Heart right ventricle (tissue), 16 donors: ENCODE measurements around the gene HIPK3. TPM values are rescaled to one million over a fixed set of nuclear protein-coding genes. Genes with fewer than 3 reads are reported as not detected.
A peak's percentile ranks its signal among the peaks of the same experiment; 100 is the strongest.

Experiments used
- ATAC-seq, 8 donors: fragments of 200-7000 bp; cut with Tn5 transposase; one replicate each; pipeline ENCODE4 v1.9.1; 2020; ENCODE audit warnings: mild to moderate bottlenecking in 8 of 8, moderate library complexity in 8 of 8, moderate number of reproducible peaks in 1 of 8
- DNase-seq, 2 donors: peaks; one replicate each; pipeline ENCODE4 v3.0.0-alpha.2; 2020
- H3K27ac ChIP-seq, 10 donors: fragments of 200-600 bp; sonication (generic) in 2 of 10; one replicate each; pipeline versions ENCODE4 v1.5.0 to v1.8.0; 2020 to 2022; ENCODE audit warnings: mild to moderate bottlenecking in 3 of 10
- H3K27me3 ChIP-seq, 7 donors: fragments of 200-600 bp; one replicate each; pipeline ENCODE4 v1.8.0; 2021 to 2022; ENCODE audit warnings: mild to moderate bottlenecking in 2 of 7
- H3K36me3 ChIP-seq, 9 donors: fragments of 200-600 bp; sonication (generic) in 1 of 9; one replicate each; pipeline versions ENCODE4 v1.5.0 to v1.8.0; 2020 to 2022; ENCODE audit warnings: mild to moderate bottlenecking in 2 of 9
- H3K4me1 ChIP-seq, 9 donors: fragments of 200-600 bp; sonication (generic) in 1 of 9; one replicate each; pipeline versions ENCODE4 v1.5.0 to v1.8.0; 2020 to 2022; ENCODE audit warnings: mild to moderate bottlenecking in 4 of 9
- H3K4me3 ChIP-seq, 10 donors: fragments of 200-600 bp; sonication (generic) in 2 of 10; one replicate each; pipeline versions ENCODE4 v1.5.0 to v1.8.0; 2020 to 2022; ENCODE audit warnings: mild to moderate bottlenecking in 7 of 10, moderate library complexity in 2 of 10
- H3K9me3 ChIP-seq, 11 donors: fragments of 200-600 bp in 10 of 11; sonication (generic) in 2 of 11; one replicate each; pipeline versions ENCODE4 v1.5.0 to v1.8.0; 2013 to 2022; ENCODE audit warnings: mild to moderate bottlenecking in 2 of 11, control low read depth in 1 of 11, moderate library complexity in 1 of 11
- WGBS, 2 donors: extraction: QIAGEN DNeasy Blood & Tissue Kit; methylation state at CpG; one replicate each; pipeline ENCODE4 v1.1.7; 2013; ENCODE audit warnings: inconsistent platforms in 1 of 2; 5-methylcytosine and 5-hydroxymethylcytosine counted together
- intact Hi-C, 10 donors: fragments of 100-400 bp; cut with DNase I; formaldehyde crosslinking; loops; one replicate each; pipeline versions ENCODE4 v1.11.1 to v1.14.2; 2022
- polyA plus RNA-seq, 2 donors: library from polyadenylated mRNA; stranded (reverse); fragments of 200-250 nt; gene quantifications; one replicate each; pipeline ENCODE4 v1.2.3, GENCODE V29; 2013
- total RNA-seq, 10 donors: library from RNA; stranded (reverse); fragmentation: NEBNext Ultra II Directional in 3 of 10; extraction: Animal tissue kit (Norgen Biotek cat#: 25700) in 3 of 10; gene quantifications; one replicate each; pipeline versions ENCODE4 v1.2.1 to v1.2.4, GENCODE V29; 2021 to 2023
- TF ChIP-seq, protein P1 (sequence below), 9 donors: fragments of 200-600 bp; sonication (generic) in 2 of 9; IDR thresholded peaks; one replicate each; pipeline versions ENCODE4 v1.5.0 to v1.8.0; 2021 to 2022; ENCODE audit warnings: antibody characterized with exemption in 9 of 9, mild to moderate bottlenecking in 5 of 9, moderate library complexity in 1 of 9
- donor health status: Arrhythmogenic right ventricular cardiomyopathy.
- donor health status: ischemic (EF 13 %, LVEDD 7.1; RV severe dilation, severe dysfunction).
- donor health status: healthy with polysubstance abuse.
- donor health status: DM: no; HTN: yes; CAD: no.
- donor health status: DM: no; HTN: no; CAD: no.
- donor health status: ischemic (EF 25% LVEDD 6.9; RV normal size, moderate dysfunction).
- donor health status: ischemic (EF 25% LVEDD 5.7; RV mildly dilated, moderate dysfunction).
- donor health status: healthy.
- donor health status: DM: yes; HTN: yes; CAD: no.
- donor health status: Ischemic cardiomyopathy.
- donor health status: ischemic (EF 35%, LVEDD 5.7; RV mildly dilated, moderate dysfunction).
- donor health status: nonischemic (EF 11% LVEDD 7.7; RV severe dilation, severe dysfunction).
- donor health status: DM: yes; HTN: yes; CAD: no.
- donor health status: PGD.
- donor health status: ischemic (EF 29% LVEDD 5.4; RV normal size, mild dysfunction).
- donor health status: nonischemic (EF 23%, LVEDD 6.1; RV moderate dilation, normal function).

The HIPK3 gene
- total and polyA plus RNA-seq, 12 donors: 15.9 to 334 (median 276) TPM

DNA sequence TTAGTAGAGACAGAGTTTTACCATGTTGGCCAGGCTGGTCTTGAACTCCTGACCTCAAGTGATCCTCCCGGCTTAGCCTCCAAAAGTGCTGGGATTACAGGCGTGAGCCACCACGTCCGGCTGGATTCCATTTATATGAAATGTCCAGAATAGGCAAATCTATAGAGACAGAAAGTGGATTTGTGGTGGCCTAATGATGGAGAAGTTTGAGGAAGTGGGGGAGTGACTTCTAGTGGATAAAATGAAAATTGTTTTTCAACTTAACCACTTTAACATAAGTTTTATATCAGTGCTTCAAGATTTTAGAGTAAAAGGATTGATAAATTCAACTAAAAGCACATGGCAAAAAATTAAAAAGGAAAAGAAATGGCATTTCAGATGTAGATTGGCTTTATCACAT lies 66.2 kb downstream of the HIPK3 start:
- Histone ChIP-seq H3K9me3 (no peaks in the 10 kb centered on the region), H3K27ac (peak overlapping the region in 1 of 10 donors; percentile 9), H3K4me3 (no peak overlapping the region), H3K27me3 (no peaks in the 10 kb centered on the region), H3K4me1 (peaks cover 2 to 98% (median 94%) of the 10 kb centered on the region in 9 donors), H3K36me3 (peaks cover 0 to under 1% (median 0%) of the 10 kb centered on the region in 9 donors)
- intact Hi-C loops: loop anchor here in 1 of 10 donors (5.0 kb wide), 1 partner anchor 66 kb away; the partner anchor contains the start of gene HIPK3
- TF ChIP-seq, protein P1, sequence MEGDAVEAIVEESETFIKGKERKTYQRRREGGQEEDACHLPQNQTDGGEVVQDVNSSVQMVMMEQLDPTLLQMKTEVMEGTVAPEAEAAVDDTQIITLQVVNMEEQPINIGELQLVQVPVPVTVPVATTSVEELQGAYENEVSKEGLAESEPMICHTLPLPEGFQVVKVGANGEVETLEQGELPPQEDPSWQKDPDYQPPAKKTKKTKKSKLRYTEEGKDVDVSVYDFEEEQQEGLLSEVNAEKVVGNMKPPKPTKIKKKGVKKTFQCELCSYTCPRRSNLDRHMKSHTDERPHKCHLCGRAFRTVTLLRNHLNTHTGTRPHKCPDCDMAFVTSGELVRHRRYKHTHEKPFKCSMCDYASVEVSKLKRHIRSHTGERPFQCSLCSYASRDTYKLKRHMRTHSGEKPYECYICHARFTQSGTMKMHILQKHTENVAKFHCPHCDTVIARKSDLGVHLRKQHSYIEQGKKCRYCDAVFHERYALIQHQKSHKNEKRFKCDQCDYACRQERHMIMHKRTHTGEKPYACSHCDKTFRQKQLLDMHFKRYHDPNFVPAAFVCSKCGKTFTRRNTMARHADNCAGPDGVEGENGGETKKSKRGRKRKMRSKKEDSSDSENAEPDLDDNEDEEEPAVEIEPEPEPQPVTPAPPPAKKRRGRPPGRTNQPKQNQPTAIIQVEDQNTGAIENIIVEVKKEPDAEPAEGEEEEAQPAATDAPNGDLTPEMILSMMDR (IDR thresholded peaks at IDR 0.05): peak in 1 of 9 donors; percentile 23
- DNase-seq (no peak), ATAC-seq (no peak)
- 92 to 95% methylated on average over 4 of the region's 4 CpGs for WGBS, 2 donors

DNA sequence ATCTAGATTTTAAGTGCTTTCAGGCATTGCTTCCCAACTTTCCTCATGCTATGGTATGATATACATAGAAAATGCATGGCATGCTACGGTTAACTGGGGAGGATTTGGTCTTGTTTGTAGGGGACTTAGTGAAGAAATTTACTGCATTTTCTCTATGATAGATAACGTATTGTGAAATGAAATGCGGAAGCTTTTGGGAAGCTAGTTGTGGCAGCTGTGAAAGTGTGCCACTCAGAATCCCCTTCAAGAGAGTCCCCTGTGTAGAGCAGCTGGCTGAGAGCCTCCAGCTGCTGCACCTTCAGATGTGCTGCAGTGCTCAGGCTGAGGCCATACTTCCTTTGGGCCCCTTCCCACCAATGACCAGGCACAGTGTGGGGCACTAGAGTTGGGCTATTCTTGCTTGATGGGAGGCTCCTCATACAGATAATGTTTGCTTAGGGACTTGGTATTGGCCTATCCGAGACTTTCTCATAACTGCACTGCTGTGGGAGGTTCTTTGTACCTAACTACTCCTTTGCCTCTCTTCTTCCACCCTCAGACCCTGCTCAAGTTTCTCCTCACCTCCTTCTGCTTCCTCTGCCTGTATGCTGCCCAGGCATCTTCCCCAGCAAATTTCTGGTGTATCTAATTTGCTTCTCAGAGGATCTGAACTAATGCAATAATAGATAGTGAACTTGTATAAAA lies 67.3 kb downstream of the HIPK3 start:
- DNase-seq (no peak), ATAC-seq (peak in 6 of 8 donors; percentile 11 to 66 (median 29))
- intact Hi-C loops: loop anchor here in 1 of 10 donors (5.0 kb wide), 1 partner anchor 67 kb away; the partner anchor contains the start of gene HIPK3
- H3K36me3 ChIP-seq: peaks cover 0 to 11% (median 0%) of the 10 kb centered on the region in 9 donors
- no peak overlapping the region for H3K4me3 ChIP-seq
- WGBS, 2 donors: 52 to 53% methylated on average over 4 of the region's 4 CpGs
- H3K9me3 ChIP-seq: no peaks in the 10 kb centered on the region
- peak overlapping the region in 7 of 10 donors; percentile 0 to 37 (median 9) for H3K27ac ChIP-seq
- peaks cover 2 to 100% (median 95%) of the 10 kb centered on the region in 9 donors for H3K4me1 ChIP-seq
- no peaks in the 10 kb centered on the region for H3K27me3 ChIP-seq
- TF ChIP-seq, protein P1 (IDR thresholded peaks at IDR 0.05): no peak

DNA sequence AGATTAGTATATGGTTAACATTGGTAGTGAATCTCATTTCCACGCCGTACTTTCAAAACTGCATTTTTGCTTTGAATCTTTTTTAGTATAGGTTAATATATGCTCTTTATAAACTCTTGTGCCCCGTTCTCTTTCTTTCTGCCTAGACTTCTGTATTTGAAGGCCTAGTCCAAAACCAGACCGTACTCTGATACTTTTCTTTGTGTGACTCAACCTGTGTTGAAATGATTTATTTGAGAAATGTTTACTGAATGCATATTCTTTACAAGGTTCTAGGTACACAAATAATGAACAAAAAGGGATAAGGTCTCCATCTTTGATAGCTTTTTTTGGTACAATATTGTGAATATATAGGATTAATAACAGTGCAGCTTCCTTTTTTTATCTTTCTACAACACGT lies 68.3 kb downstream of the HIPK3 start:
- TF ChIP-seq, protein P1 (IDR thresholded peaks at IDR 0.05): no peak
- 69 to 71% methylated on average over 5 of the region's 5 CpGs for WGBS, 2 donors
- Histone ChIP-seq H3K27ac (peak overlapping the region in 4 of 10 donors; percentile 9 to 38 (median 20)), H3K4me1 (peaks cover 2 to 100% (median 91%) of the 10 kb centered on the region in 9 donors), H3K36me3 (peaks cover 0 to 18% (median 0%) of the 10 kb centered on the region in 9 donors), H3K4me3 (no peak overlapping the region), H3K9me3 (no peaks in the 10 kb centered on the region), H3K27me3 (no peaks in the 10 kb centered on the region)
- intact Hi-C loops: loop anchor here in 5 of 10 donors (5.0 kb wide), 3 partner anchors 63 to 158 kb away; partner anchors contain the start of gene HIPK3 (in 2 of the 5)
- ATAC-seq (no peak), DNase-seq (no peak)

DNA sequence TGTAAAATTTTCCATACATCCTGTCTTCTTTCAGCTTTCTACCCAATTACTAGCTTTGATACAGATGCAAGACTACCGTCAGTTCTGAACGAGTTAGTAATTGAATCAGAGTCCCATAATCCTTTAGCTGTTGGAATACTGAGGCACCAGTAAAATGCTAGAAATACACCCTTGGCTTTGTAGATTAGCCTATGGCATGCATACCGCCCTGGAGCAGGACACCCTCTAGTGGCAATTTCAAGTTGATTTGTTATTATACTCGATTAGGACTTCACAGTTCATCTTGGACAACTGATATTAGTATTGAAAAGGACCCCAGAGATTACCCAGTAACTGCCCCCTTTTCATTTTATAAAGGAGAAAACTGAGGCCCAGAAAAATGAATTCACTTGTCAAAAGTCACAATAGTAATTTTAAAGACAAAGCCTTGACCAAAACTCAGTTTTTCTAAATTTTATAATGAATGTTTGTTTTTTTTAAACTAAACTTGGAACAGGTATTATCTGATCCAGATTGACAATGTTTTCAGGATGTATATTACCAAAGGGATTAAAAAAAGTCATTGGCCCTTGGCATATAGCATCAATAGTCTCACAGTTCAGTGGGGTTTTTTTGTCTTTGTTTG lies 72.6 kb downstream of the HIPK3 start:
- Histone ChIP-seq H3K36me3 (peaks cover 0 to 46% (median 0%) of the 10 kb centered on the region in 9 donors), H3K27ac (peak overlapping the region in 3 of 10 donors; percentile 14 to 50 (median 16)), H3K9me3 (no peaks in the 10 kb centered on the region), H3K27me3 (no peaks in the 10 kb centered on the region), H3K4me3 (no peak overlapping the region), H3K4me1 (peaks cover 4 to 99% (median 74%) of the 10 kb centered on the region in 9 donors)
- TF ChIP-seq, protein P1 (IDR thresholded peaks at IDR 0.05): peak; percentile 29 to 79 (median 66)
- DNase-seq (peak in 1 of 2 donors; percentile 45), ATAC-seq (peak; percentile 57 to 80 (median 74))
- intact Hi-C loops: loop anchor here (1.0 to 10.0 kb wide), 12 partner anchors 68 to 165 kb away; partner anchors contain the start of genes HIPK3 (in 5 of the 10) and CSTF3 (in 1 of the 10)
- 9 to 12% methylated on average over 4 of the region's 4 CpGs for WGBS, 2 donors
